ENCODE measurements around the gene CASP6. TPM values are rescaled to one million over a fixed set of nuclear protein-coding genes. Genes with fewer than 3 reads are reported as not detected.

Gene CASP6
- total and polyA plus RNA-seq, 2 of the 8 experiments (the other 6 are each of a cell fraction or from before 2014, with no cell fraction given), result 29.5 to 35.1 TPM

- H3K9me3 ChIP-seq (ENCODE audit: insufficient read depth in 2 of 2, low read depth in 1 of 2, low read length in 1 of 2), result no peaks in the 10 kb centered on the region
- TF ChIP-seq MAFK (IDR thresholded peaks at IDR 0.05; ENCODE audit: low read depth, low read length) (no peak), EZH2 (IDR thresholded peaks at IDR 0.05; ENCODE audit: low read depth, low read length, severe bottlenecking) (no peak), SIX5 (IDR thresholded peaks at IDR 0.05; ENCODE audit: low read depth, low read length) (no peak), EP300 (IDR thresholded peaks at IDR 0.05; ENCODE audit: borderline replicate concordance in 1 of 2, low read depth in 2 of 2, low read length in 2 of 2) (no peak)
- no peak overlapping the region for H4K5ac ChIP-seq (ENCODE audit: insufficient read length, low read depth, low read length)
- H2BK120ac ChIP-seq (replicated peaks; ENCODE audit: low read depth, low read length), result no peak overlapping the region
- H3K23ac ChIP-seq (ENCODE audit: insufficient read length), result no peak overlapping the region
- H4K91ac ChIP-seq (replicated peaks; ENCODE audit: insufficient read length, low read length), result no peak overlapping the region
- no peak overlapping the region for H3K18ac ChIP-seq (ENCODE audit: extremely low read depth, low read length)
- FAIRE-seq (no peak), DNase-seq (ENCODE audit: low read depth in 1 of 2, low spot score in 2 of 2) (no peak)
- no peak overlapping the region for H2BK5ac ChIP-seq (ENCODE audit: low read depth, low read length)
- H3K4ac ChIP-seq (replicated peaks; ENCODE audit: insufficient read length, low read depth, low read length), result no peak overlapping the region
- no peak overlapping the region for H2BK12ac ChIP-seq (ENCODE audit: low read depth, low read length)
- no peaks in the 10 kb centered on the region for H3K27me3 ChIP-seq (replicated peaks in 1 of 4; ENCODE audit: control insufficient read depth in 3 of 4, extremely low read depth in 1 of 4, insufficient read depth in 3 of 4, low read length in 3 of 4)
- H3K9ac ChIP-seq (replicated peaks in 1 of 4; ENCODE audit: extremely low read depth in 1 of 4, low read depth in 3 of 4, low read length in 3 of 4), result no peak overlapping the region
- H2BK20ac ChIP-seq (ENCODE audit: low read length), result no peak overlapping the region
- H3K79me2 ChIP-seq (ENCODE audit: control insufficient read depth in 1 of 2, insufficient read depth in 2 of 2, low read length in 2 of 2), result no peaks in the 10 kb centered on the region
- H3K36me3 ChIP-seq (ENCODE audit: control insufficient read depth in 2 of 4, insufficient read depth in 4 of 4, low read length in 3 of 4), result no peaks in the 10 kb centered on the region
- H3K4me2 ChIP-seq (ENCODE audit: insufficient read depth in 1 of 2, low read depth in 2 of 2, low read length in 2 of 2), result no peak overlapping the region
- no peak overlapping the region for H3K56ac ChIP-seq (replicated peaks; ENCODE audit: insufficient read length, low read depth, low read length)
- H4K8ac ChIP-seq (ENCODE audit: extremely low read depth, insufficient read depth, low read length), result no peak overlapping the region
- no peak overlapping the region for H3K4me3 ChIP-seq (ENCODE audit: extremely low read depth in 1 of 4, insufficient read depth in 2 of 4, low read depth in 3 of 4, low read length in 4 of 4)
- no peak overlapping the region for H2BK15ac ChIP-seq (ENCODE audit: low read length)
- no peak overlapping the region for H3K27ac ChIP-seq (ENCODE audit: low read depth, low read length)
- WGBS, 2 experiments (ENCODE audit: extremely low coverage in 1 of 2, insufficient coverage in 1 of 2, insufficient read length in 1 of 2, insufficient replicate concordance in 2 of 2, low coverage in 1 of 2, low lambda C conversion rate in 2 of 2, missing lambda C conversion rate in 1 of 2), result 88% methylated on average over 1 of the region's 1 CpG; no CpG with 5 or more reads in 1 of the 2 experiments
- H3K4me1 ChIP-seq (replicated peaks in 1 of 4; ENCODE audit: control insufficient read depth in 3 of 4, insufficient read depth in 4 of 4, low read length in 3 of 4), result no peaks in the 10 kb centered on the region
- no peak overlapping the region for H3K14ac ChIP-seq (ENCODE audit: insufficient read length)
- no peaks in the 10 kb centered on the region for H3K23me2 ChIP-seq (ENCODE audit: low read depth, low read length)
- H2AK5ac ChIP-seq (ENCODE audit: low read depth, low read length), result no peak overlapping the region
- H2AFZ ChIP-seq (ENCODE audit: low read length), result no peak overlapping the region
- H3K79me1 ChIP-seq (ENCODE audit: low read depth, low read length), result no peaks in the 10 kb centered on the region
- ChIA-PET POLR2A (ENCODE audit: partially characterized antibody) (no interaction called here), CTCF (ENCODE audit: partially characterized antibody) (no interaction called here)
- no peaks in the 10 kb centered on the region for H4K20me1 ChIP-seq (replicated peaks in 1 of 2; ENCODE audit: control insufficient read depth in 1 of 2, insufficient read depth in 2 of 2, low read length in 2 of 2)
Measured at GRCh38 chr4:109748114-109748513, 44.9 kb upstream of the CASP6 start.
